SK-MEL-5 (cell line): Measurements from ENCODE around the gene CEBPG. TPM values are rescaled to one million over a fixed set of nuclear protein-coding genes. Genes with fewer than 3 reads are reported as not detected.

ENCODE experiments used
- DNase-seq: peaks from one replicate; pipeline ENCODE4 v3.0.0-alpha.2; 2016; ENCODE audit warnings: low read depth, low spot score
- in situ Hi-C: cut with HindIII; loops from 2 replicates; pipeline ENCODE4 v1.10.0; 2016; ENCODE audit warnings: low sequenced_read_pairs, high pct_unique_total_duplicates, low pct_unique_long_range_greater_than_20kb
- total RNA-seq: library from RNA; depleted of rRNA; stranded (reverse); fragments of >200 nt; shearing (Covaris generic); gene quantifications from 2 replicates; pipeline ENCODE4 v1.2.3, GENCODE V29; 2014

CEBPG gene
- total RNA-seq, 1 experiment from 2014 or later: 33.4 TPM

DNA sequence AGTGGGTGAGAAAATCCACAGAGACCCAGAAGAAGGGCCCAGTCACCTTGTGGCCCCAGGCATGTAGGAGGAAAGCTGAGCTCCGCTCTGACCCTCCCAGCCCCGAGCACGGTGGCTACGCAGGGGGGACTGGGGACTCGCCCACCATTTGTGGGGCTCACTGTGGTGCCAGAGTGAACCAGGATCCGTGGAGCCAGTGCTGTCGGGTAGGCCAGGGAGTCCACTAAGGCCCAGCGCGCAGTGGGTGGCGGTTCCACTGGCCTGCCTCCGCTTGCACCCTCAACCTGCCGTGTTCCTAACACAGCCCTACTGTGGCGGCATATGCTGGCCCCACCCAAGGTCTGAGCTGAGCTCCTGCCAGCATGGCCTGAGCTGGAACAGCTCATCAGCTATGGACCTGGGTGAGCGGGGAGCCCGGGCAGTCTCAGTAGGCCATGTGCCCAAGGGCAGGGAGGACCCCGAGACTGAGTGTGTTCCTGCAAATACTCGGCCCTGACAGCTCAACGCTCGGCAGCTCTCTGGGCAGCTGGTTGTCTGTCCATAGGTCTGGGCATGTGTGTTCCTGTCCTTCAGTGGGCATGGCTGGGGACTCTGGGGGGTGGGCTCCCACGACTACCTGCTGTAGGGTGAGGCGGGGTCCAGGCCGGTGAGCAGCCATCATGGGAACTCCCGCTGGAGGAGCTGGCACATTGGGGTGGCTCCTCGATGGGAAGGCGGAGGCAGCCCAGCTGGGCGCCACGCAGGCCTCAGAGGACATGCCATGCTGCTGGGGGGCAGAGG, 36.6 kb downstream of the CEBPG start:
- DNase-seq: no peak
- in situ Hi-C loops: no loop called here

- no peak for DNase-seq
- in situ Hi-C loops: no loop called here
Observed at GRCh38 chr19:33410915-33411401, 37.4 kb downstream of the CEBPG start.

- in situ Hi-C loops: no loop called here
- no peak for DNase-seq
Observed at GRCh38 chr19:33411621-33412180, 38.2 kb downstream of the CEBPG start.

- in situ Hi-C loops: no loop called here
- no peak for DNase-seq
Observed at GRCh38 chr19:33412601-33413425, 39.3 kb downstream of the CEBPG start.

GRCh38 chr19:33413426-33413725, 39.9 kb downstream of the CEBPG start:
- DNase-seq: no peak
- in situ Hi-C loops: no loop called here

- in situ Hi-C loops: no loop called here
- DNase-seq: no peak
Observed at GRCh38 chr19:33413868-33414666, 40.6 kb downstream of the CEBPG start.

DNA sequence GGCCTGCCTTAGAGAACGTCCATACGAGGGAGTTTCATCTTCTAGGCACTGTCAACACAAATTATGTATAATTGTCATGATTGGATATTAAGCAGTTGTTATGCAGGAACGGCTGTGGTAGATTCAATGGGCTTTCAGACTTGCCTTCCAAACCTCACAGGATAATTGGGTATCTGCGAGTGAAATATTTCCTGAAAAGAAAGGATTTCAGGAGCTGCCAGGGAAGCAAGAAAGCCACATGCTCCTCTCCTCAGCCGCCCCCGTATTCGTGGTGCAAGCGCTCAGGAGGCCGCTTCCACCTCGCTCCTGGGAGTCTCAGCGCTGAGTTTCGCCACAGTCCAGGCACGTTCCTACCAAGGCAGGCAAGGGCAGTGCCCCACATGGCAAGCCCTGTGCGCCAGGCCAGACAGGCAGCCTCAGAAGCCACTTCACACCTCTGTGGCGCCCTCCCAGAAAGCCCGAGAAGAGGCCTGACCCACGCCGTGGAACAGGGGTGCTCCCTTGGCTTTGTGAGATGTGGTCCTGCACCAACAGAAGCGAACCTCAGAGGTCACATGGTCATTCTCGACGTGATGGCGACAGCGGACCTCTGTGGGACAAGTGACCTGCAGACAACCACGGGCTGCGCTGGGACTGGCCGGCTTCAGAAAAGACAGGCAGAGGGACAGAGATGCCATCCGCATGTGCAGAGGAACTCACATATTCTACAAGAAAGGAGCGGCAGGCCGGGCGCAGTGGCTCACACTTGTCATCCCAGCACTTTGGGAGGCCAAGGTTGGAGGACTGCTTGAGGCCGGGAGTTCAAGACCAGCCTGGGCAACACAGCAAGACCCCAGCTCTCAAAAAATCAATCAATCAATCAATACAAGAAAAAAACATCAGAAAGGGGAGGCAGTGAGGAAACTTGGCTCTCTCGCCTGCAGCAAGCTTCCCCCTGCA, 41.4 kb downstream of the CEBPG start:
- in situ Hi-C loops: no loop called here
- no peak for DNase-seq

DNA sequence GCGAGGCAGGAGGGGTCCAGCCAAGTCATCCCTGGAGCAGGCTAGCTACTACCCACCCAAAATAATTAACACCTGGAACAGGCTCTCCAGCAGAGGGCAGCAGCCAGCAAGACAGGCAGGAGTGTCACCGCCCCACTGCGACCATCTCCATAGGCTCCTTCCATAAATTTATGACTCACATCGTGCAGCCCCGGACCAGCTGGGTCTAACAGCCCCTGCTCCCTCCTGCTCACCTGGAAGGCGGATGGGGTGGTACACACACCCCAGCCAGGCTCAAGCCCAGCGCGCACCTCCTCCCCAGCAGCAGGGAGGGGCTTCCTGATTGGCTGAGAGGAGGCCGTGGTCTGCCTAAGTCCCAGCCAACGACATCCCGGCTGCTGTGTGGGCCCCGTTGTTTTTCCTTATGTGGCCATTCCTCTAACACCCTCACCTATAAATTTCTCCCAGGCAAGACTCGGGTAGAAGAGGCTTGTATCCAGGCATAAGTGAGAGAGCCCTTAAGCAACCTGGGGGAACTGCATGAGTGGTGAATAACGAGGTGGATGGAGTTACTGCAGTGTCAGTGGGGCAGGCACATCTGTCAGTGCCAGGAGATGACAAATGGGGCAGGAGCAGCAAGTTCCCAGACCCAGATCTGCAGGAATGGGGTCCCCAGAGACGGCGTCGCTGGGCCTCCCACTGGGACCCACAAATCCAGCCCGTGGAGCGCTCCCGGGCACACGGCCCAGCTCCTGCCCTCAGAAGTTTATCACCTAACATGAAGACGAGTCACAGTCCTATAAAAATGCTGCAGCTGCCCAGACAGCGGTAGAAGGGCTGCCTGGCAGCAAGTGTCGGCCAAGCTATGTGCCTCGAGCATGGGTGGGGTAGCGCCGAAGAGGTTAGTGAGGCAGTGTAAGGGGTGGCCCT, 43.1 kb downstream of the CEBPG start:
- DNase-seq: peak; percentile 76
- in situ Hi-C loops: no loop called here

DNA sequence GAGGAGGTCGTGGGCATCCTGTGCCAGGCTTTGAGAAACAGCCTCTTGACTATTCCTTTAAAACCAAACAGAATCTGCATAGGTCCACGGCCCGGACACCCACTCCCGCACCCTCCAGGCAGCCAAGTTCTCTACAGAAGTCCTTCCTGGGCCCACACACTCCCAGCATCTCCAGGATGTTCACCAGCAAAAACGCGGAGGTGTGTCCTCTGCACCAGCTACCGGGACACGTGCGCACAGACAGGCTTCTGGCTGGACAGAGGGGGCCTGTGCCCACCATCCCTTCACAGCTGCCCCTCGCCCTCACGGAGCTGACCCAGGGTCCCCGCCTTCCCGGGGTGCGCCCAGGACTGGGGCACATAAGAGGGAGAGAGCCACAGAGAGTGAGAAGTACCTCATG, 44.2 kb downstream of the CEBPG start:
- in situ Hi-C loops: no loop called here
- no peak for DNase-seq

DNA sequence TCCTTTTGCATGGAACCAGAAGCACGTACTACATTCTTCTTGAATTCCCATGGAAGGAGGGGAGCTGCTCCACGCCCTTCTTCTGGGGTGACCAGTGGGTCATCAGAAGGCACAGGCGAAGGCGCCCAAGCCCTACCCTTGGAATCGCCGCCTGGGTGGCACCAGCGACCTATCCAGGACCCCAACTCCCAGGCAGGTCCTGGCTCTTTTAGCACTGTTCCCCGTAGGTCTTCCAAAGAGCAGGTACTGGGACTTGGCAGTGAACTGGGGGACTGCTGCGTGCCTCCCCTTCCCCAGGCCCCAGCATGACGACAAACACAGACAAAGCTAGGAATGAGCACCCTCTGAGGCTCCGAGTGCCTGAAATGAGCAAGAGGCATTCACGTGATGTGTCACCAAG, 45.0 kb downstream of the CEBPG start:
- no peak for DNase-seq
- in situ Hi-C loops: no loop called here

- DNase-seq: no peak
- in situ Hi-C loops: no loop called here
Observed at GRCh38 chr19:33418871-33419787, 45.6 kb downstream of the CEBPG start.

- no peak for DNase-seq
- in situ Hi-C loops: no loop called here
Observed at GRCh38 chr19:33419788-33420130, 46.2 kb downstream of the CEBPG start.

DNA sequence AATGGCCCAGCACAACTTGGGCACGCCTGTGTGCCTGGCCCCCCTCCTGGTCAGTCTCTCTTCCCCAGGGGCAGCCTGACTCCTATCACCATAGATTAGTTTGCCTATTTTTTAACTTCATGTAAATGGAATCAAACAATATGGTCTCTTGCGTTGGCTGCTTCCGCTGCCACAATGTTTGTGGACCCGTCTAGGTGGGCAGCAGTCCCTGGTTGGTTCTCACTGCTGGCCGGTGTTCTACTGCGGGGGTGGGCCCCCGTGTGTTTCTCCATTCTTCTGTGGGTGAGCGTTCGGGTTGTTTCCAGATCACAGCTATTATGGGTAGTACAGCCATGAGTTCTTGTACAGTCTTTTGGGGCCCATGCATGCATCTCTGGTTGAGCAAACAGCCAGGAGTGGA, 47.3 kb downstream of the CEBPG start:
- no peak for DNase-seq
- in situ Hi-C loops: no loop called here

DNA sequence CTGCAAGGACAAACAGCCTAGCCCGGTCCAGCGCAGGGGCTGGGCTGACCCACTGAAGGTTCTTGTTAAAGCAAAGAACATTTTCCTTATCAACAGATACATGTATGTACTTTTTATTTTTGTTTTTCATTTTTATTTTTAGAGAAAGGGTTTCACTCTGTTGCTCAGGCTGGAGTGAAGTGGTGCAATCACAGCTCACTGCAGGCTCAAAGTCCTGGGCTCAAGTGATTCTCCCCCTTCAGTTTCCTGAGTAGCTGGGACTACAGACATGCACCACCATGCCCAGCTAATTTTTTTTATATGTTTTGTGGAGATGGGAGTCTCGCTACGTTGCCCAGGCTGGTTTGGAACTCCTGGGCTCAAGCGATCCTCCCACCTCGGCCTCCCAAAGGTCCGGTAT, 47.9 kb downstream of the CEBPG start:
- in situ Hi-C loops: no loop called here
- DNase-seq: no peak
